Mesothelial cell of epicardium (in vitro differentiated cells): ENCODE data around the gene CA11. TPM values are rescaled to one million over a fixed set of nuclear protein-coding genes. Genes with fewer than 3 reads are reported as not detected.
A peak's percentile ranks its signal among the peaks of the same experiment; 100 is the strongest.

Experiments used
- DNase-seq, 2 experiments: peaks; one replicate each; pipeline ENCODE4 v3.0.0; 2021; ENCODE audit warnings: low spot score in 2 of 2; ENCODE audit not compliant: unreplicated experiment in 2 of 2
- H3K27ac Mint-ChIP-seq: 2 replicates; pipeline ENCODE4 v1.8.0; 2021; ENCODE audit warnings: mixed read lengths
- H3K27me3 Mint-ChIP-seq: 2 replicates; pipeline ENCODE4 v1.8.0; 2021; ENCODE audit warnings: low read depth, mixed read lengths
- H3K36me3 Mint-ChIP-seq: 2 replicates; pipeline ENCODE4 v1.8.0; 2021; ENCODE audit warnings: mixed read lengths
- H3K4me1 Mint-ChIP-seq: 2 replicates; pipeline ENCODE4 v1.8.0; 2021; ENCODE audit warnings: mixed read lengths
- H3K4me3 Mint-ChIP-seq: 2 replicates; pipeline ENCODE4 v1.8.0; 2021; ENCODE audit warnings: mild to moderate bottlenecking, moderate library complexity, mixed read lengths
- H3K9me3 Mint-ChIP-seq: 2 replicates; pipeline ENCODE4 v1.8.0; 2021; ENCODE audit warnings: mixed read lengths
- total RNA-seq: library from RNA; stranded (reverse); gene quantifications from 3 replicates; pipeline ENCODE4 v1.2.1, GENCODE V29; 2021
- TF ChIP-seq, protein P1 (sequence below): fragments of 200-600 bp; sonication (generic); IDR thresholded peaks from one replicate; pipeline ENCODE4 v1.5.0; 2021; ENCODE audit warnings: antibody characterized with exemption; ENCODE audit not compliant: unreplicated experiment

The CA11 gene
- total RNA-seq, 1 donor from 2014 or later, result 48.2 TPM

DNA sequence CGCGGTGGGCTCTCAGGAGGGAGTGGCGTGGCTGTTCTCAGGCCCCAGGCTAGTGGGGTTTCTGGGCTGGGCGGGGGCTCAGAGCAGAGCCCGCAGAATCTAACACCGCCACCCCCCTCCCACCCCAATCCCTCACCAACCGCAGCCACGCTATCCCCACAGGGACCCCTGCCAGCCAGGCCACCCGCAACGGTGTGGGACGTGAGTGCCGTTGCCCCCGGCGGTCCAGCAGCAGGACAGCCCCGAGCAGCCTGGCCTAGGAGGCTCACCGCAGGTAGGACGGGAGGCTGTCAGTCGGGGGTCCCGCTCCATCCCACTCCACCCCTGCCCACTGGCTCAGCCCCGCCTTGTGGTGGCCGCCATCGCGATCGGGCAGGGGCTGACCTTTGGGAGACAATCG, 27.0 kb upstream of the CA11 start, which contains the start of gene NTN5:
Gene NTN5 (minus strand): TSS at position 24 of the 400 bp plus-strand sequence. CDS start 2,031 bp downstream, outside the sequence.
- no peak within 1 kb of the TSS for H3K27ac Mint-ChIP-seq
- H3K4me1 Mint-ChIP-seq, result peaks cover 11% of the 10 kb centered on the region
- TF ChIP-seq, protein P1, sequence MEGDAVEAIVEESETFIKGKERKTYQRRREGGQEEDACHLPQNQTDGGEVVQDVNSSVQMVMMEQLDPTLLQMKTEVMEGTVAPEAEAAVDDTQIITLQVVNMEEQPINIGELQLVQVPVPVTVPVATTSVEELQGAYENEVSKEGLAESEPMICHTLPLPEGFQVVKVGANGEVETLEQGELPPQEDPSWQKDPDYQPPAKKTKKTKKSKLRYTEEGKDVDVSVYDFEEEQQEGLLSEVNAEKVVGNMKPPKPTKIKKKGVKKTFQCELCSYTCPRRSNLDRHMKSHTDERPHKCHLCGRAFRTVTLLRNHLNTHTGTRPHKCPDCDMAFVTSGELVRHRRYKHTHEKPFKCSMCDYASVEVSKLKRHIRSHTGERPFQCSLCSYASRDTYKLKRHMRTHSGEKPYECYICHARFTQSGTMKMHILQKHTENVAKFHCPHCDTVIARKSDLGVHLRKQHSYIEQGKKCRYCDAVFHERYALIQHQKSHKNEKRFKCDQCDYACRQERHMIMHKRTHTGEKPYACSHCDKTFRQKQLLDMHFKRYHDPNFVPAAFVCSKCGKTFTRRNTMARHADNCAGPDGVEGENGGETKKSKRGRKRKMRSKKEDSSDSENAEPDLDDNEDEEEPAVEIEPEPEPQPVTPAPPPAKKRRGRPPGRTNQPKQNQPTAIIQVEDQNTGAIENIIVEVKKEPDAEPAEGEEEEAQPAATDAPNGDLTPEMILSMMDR, result no peak
- DNase-seq, result no peak
- H3K9me3 Mint-ChIP-seq, result no peaks in the 10 kb centered on the region
- peaks cover 5% of the 10 kb centered on the region for H3K27me3 Mint-ChIP-seq
- no peak within 1 kb of the TSS for H3K4me3 Mint-ChIP-seq
- no peaks in the 10 kb centered on the region for H3K36me3 Mint-ChIP-seq

DNA sequence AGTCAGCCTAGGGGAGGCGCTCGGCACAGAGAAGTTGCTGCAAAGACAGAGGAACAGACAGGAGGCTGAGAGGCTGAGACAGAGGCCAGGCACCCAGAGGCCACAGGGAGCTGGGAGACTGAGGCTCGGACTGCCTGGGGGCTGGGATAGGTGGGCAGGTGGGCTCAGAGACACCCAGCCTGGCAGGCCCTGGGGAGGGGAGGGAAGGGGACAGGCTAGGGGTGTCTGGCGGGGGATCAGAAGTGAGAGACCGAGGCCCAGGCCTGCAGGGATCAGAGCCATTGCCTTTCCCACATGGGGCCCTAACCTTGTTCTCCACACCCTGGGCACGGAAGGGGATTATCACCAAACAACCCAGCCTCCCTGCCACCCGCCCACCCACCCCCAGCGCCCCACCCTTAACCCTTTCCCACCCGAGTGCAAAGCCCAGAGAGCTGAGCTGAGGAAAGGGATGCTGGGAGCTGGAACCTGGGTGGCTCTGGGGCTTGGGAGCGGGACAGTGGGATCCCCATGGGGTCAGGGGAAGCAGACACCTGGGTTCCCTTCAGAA, 25.5 kb upstream of the CA11 start:
- Mint-ChIP-seq H3K9me3 (no peaks in the 10 kb centered on the region), H3K27me3 (peaks cover 5% of the 10 kb centered on the region), H3K27ac (peak overlapping the region; percentile 60), H3K4me3 (no peak overlapping the region), H3K4me1 (peaks cover 11% of the 10 kb centered on the region), H3K36me3 (no peaks in the 10 kb centered on the region)
- no peak for DNase-seq
- TF ChIP-seq, protein P1, result no peak

DNA sequence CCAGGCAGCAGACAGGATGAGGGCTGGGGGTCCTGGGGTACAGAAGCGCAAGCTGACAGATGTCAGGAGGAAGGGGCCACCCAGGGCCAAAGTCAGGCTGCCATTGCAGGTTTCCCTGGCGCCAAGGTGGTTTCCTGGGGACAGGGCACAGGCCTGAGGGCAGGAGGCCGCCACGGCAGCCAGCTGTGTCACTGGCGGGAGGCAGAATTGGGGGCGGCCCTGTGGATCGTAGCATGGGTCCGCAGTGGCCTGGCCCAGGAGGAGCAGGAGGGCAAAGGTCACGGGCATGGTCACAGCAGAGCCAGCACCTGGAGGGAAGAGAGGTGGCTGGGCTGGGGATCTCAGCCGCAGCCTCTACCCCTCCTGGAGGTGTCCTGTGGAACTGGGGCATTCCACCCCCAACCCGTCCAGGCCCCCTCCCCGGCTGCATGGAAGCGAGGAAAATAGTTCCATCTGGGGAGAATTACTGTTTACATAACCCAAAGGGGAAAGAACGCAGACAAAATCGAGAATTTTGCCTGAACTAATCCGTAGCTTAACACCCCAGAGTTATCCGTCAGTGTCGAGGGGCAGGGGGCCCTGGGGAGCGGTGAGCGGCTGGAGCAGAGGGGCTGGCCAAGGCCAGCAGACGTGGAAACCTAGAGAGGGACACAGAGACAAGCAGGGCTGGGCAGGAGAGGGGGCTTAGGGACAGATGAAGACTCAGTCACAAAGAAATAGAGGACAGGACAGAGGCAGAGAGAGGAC, 24.9 kb upstream of the CA11 start:
- H3K27me3 Mint-ChIP-seq, result peaks cover 5% of the 10 kb centered on the region
- peak overlapping the region; percentile 60 for H3K27ac Mint-ChIP-seq
- no peaks in the 10 kb centered on the region for H3K36me3 Mint-ChIP-seq
- H3K4me1 Mint-ChIP-seq, result peaks cover 11% of the 10 kb centered on the region
- no peaks in the 10 kb centered on the region for H3K9me3 Mint-ChIP-seq
- DNase-seq, result no peak
- TF ChIP-seq, protein P1, result no peak
- H3K4me3 Mint-ChIP-seq, result no peak overlapping the region

DNA sequence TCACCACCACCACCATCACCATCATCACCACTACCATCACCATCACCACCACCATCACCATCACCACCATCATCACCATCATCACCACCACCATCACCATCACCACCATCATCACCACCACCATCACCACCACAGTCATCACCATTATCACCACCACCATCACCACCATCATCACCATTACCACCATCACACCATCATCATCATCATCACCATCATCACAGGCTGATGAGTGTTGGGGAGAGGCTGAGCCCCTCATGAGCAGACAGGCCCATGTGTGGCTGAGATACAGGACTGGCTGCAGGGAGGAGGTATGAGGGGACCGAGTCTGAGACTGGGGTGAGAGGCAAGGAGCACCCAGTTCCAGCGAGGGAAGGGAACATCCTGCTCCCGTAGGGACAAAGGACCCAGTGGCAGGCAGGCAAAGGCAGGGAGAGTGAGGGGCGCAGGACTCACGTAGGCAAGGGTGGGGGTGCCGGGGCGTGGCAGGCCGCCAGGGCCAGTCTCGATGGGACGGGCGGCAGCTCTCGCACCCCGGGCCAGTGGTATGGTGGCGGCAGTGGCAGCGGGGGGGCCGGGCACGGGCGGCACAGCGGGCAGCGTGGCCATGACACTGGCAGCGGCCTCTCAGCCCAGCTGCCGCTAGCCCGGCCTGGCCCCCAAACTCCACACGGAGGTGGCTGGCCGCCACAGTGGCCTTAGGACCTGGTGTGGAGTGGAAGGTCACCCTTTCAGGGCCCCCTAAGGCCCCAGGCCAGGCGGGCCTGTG, 24.1 kb upstream of the CA11 start:
- Mint-ChIP-seq H3K27ac (no peak overlapping the region), H3K9me3 (no peaks in the 10 kb centered on the region), H3K27me3 (peaks cover 5% of the 10 kb centered on the region), H3K36me3 (no peaks in the 10 kb centered on the region), H3K4me3 (no peak overlapping the region), H3K4me1 (peaks cover 7% of the 10 kb centered on the region)
- TF ChIP-seq, protein P1, result no peak
- DNase-seq, result no peak

DNA sequence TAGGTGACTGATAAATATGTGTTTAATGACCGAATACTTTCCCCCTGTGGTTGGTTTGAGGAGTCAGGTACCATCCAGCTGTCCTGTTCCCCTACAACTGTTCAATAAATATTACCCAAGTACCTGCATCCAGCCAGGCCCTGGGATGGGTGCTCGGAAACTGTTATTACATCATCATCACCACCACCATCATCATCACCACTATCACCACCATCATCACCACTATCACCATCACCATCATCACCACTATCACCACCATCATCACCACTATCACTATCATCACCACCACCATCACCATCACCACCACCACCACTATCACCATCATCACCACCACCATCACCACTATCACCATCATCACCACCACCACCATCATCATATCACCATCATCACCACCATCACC, 22.8 kb upstream of the CA11 start:
- H3K27me3 Mint-ChIP-seq, result peaks cover 3% of the 10 kb centered on the region
- peaks cover 5% of the 10 kb centered on the region for H3K4me1 Mint-ChIP-seq
- H3K36me3 Mint-ChIP-seq, result no peaks in the 10 kb centered on the region
- TF ChIP-seq, protein P1, result no peak
- no peak overlapping the region for H3K4me3 Mint-ChIP-seq
- no peak overlapping the region for H3K27ac Mint-ChIP-seq
- no peaks in the 10 kb centered on the region for H3K9me3 Mint-ChIP-seq
- DNase-seq, result no peak
